Eye (tissue), 1 donor: Measurements from ENCODE around the gene C1orf232.

Source experiments
- DNase-seq: peaks from one replicate; pipeline ENCODE4 v3.0.0-alpha.2; 2015

C1orf232 gene

GRCh38 chr1:26156285-26157038 is 12.3 kb downstream of the C1orf232 start:
- DNase-seq: peak; percentile 61

- peak; percentile 38 for DNase-seq
These were observed 13.1 kb downstream of the C1orf232 start for GRCh38 chr1:26155370-26156284.

GRCh38 chr1:26154750-26155149 is 14.0 kb downstream of the C1orf232 start:
- DNase-seq: peak; percentile 63

DNA sequence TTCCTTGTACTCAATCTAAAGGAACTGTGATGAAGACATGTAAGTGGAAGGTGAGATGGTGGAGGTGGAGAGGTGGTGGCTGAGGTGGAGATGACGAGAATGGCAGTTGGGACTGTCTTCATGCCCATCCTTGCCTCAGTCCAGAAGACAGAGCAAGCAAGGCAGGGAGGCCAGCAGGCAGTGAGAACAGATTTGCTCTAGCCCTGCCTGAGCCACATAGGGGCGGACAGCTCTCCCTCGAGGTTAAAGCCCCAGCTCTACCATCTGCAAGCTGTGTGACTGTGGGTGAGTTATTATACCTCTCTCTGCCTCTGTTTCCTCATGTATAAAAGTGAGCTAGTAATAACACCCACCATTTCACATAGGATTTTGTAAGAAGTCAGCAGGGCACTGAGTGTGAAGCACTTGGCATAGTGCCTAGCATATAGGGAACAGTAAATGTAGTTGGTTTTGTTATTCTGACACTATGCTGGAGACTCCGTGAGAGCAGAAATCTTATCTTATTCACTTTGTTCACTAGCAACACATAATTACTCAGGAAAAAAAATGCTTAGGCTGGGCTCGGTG is 14.7 kb downstream of the C1orf232 start:
- no peak for DNase-seq

DNA sequence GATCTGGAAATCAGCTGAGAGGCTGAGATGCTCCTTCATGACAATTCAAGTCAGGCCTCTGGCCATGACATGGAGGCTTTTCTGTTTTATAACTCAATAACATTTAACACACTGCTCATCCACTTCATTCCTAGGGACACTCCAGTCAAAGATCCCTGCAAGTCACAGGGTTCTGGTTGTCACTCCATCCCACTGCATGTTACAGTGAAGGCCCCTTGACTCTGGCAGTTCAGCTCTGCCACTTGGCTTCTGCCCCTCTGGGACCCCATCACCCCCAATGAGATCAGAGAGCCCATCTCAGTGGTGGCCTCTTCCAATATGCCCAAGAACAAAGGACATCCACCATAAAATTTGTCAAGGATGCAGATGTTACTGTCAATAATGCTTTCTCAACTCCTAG is 19.9 kb downstream of the C1orf232 start:
- no peak for DNase-seq

DNA sequence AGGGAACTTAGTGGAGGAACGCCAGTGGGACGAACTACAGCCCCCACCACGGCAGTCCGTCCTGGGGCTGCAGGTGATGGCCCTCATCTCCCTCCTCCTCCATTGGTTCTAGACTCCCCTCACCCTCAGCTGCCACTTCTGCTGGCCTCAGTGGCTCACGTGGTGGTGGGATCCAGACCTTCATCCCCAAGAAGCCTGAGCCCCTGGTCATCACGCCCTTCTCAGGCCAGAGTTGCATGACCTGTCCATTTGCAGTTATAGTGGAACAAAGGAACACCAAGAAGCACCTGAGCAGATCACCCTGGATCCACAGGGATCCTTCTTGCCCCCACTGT is 22.8 kb downstream of the C1orf232 start:
- DNase-seq: no peak

DNA sequence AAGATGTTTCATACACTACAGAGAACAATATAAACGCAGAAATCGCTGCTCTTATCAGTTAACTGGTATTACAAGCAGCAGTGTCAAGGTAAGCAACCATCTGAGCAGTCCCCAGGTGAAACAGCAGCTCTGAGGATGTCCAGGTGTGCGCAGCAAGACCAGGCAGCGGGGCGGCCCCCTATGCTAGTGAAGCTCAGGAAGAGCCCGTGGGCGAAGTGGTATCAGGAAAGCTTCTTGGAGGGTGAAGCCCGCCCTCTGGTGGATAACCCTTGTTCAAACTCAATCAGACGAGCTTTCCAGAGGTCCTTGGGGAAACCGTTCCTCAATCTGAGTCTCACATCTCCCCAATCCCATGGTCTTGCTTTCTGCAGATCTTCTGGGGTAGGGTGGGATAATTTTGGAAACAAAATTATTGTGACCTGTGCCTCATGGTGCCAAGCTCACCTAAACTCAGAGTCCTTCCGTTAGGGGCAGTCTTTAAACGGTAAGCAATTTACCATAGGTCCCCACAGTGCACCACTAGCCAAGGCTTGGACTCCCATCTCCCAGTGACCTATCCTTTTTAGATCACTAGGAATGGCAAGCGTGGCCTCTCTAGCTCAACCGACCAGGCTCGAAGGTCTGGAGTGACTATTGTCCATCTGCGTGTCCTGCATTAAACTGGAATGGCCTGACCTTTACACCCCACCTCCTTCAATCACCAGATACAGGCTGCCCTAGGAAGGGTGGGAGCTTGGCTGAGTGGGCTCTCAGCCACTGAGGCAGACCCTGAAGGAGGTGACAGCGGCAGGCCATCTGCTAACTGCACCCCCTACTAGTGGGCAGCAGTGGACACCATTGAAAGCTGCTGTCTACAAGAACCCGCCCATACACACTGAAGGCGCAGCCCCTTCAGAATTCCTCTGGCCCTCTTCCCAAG is 23.5 kb downstream of the C1orf232 start:
- peak; percentile 92 for DNase-seq

GRCh38 chr1:26142159-26142558 is 26.6 kb downstream of the C1orf232 start:
- no peak for DNase-seq

- DNase-seq: no peak
These were observed 29.7 kb downstream of the C1orf232 start for GRCh38 chr1:26138974-26139558.

GRCh38 chr1:26134466-26134865 is 34.3 kb downstream of the C1orf232 start:
- no peak for DNase-seq

GRCh38 chr1:26132834-26133167 is 36.0 kb downstream of the C1orf232 start:
- no peak for DNase-seq

GRCh38 chr1:26132128-26132833 is 36.5 kb downstream of the C1orf232 start:
- no peak for DNase-seq

DNA sequence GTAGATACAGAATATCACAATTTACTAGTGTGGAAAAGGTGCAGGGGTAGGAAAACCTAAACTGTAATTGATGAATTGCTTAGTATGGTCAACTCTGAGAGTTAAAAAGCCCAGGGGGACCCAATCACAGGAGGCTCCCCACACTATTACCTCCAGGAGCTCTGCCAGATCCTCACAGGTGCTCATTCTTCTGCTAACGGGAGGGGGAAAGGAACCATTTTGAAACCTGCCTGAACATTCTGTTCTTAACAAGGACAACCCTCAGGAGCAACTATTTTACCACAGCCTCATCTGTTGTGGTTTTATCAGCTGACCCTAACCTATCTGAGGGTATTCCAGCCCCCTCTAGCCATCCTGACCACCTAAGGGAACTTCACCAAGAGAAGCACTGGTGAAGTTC is 38.1 kb downstream of the C1orf232 start:
- no peak for DNase-seq

- DNase-seq: no peak
These were observed 39.0 kb downstream of the C1orf232 start for GRCh38 chr1:26129778-26130177.

DNA sequence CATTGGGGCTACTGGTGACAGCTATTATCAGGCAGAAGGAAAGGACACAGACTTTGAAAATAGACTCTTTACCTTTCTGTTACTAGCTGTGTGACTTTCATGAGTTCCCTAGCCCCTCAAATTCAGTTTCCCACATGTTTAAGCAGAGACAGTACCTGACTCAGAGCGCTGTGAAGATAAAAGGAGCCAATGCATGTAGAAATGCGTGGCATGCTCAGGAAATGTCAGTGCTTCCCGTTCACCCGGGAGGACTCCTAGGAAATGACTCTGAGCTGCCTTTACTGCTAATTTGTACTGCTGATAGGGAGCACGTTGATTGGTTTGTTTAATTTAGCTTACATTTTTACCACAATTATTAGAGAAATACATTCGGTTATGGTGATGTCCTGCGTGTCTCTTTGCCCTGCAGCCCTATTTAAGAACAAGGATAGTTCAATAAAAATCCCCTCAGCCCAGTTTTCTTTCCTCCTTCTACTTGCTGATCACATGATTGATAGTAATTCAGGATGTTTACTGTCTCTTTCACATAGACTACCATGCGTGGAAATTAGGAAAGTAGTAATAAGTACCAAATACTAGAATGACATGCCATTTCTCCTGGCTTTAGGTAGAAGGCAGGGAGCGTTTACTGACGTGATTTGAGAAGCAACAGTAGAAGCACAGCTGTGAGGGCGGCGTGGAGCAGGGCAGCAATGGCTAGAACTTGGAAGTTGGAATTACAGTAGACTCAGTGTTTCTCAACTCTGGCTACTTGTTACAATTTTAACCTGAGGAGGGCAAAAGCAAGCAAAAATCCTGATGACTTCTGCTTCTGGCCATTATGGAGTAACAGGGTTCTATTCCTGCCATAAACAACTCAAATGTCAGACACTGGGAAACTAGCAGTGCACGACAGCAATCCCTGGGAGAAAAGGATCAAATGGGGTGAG is 41.3 kb downstream of the C1orf232 start:
- no peak for DNase-seq

DNA sequence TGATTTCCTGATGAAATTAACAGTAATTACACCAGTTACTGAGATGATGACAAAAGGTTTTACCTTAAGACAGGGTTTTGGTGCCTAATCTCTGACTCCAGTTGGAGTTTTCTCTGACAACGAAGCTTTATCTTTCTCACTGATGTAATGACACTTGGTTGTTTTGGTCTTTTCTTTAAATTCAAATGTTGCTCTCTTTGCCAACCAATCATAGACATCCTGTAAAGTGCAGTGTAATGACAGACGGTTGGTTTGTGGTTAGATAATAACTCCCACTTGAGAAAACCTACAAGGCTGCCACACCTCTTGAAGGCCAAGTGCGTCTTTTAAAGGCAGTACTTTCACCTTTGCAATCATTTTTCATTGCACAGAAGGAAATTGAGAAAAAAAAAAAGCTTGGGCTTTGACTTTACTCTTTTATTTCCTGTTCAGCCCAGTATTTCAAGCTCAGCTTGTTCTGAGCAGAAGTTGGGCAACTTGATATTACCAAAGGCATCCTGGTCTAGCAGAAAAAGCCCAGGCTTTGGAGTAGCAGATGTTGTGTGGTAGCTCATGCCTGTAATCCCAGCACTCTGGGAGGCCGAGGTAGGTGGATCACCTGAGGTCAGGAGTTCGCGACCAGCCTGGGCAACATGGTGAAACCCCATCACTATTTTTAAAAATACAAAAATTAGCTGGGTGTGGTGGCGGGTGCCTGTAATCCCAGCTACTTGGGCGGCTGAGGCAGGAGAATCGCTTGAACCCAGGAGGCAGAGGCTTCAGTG is 42.3 kb downstream of the C1orf232 start:
- DNase-seq: no peak

DNA sequence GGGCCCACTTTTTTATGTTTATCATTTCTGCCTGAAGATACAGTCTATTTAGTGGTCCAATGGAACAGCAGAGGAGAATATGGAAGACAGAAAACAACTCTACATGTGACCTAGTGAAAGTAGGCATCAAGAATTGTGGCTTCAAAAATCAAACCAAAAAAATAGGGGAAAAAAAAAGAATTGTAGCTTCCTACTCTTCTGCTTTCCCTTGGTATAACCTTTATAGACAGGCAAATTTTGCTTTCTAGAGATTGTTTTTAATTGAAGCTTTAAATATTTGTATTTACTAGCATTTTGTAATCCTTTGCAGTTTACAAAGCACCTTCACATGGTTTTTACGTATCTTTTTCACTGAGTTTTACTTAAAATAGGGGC is 42.8 kb downstream of the C1orf232 start:
- no peak for DNase-seq

GRCh38 chr1:26125382-26125781 is 43.4 kb downstream of the C1orf232 start:
- DNase-seq: no peak

DNA sequence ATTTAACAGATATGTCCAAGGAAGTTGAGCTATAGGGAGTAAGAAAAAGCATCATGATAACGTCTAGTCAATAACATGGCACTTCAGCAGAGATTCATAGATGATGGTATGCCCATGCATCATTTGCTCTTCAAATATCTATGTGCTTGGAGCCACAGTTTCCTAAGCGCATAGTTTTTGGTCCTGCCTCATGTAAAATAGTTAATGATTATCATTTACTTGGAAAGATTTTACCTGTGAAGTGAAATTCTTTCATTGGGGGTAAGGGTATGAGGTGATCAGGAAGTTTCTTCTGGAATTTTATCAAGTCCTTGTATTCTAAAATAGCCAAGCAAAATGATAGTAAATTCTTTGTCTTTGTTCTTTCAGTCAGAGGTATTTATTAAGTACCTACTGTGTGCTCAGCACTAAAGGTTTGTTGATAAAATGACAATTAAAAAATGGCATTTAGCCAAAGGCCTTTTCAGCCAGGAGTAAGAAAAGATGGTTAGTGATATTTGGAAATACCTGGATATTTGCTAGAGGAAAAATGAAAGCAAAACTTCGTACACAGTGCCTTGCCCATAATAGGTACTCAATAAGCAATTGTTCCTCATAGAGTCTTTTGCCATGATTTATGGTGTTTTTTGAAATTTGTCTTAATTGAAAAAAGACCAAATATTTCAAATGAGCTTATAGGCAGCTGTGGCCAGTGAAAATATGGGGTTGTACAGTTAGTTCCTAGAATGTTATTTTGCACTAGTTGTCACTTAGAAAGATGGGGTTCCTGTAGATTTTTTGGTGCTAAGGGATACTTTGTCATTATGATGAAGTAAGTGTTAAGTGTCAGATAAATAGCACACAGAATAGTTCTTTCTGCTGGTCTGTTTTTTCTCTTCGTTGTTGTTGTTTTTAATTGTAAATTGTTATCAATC is 44.1 kb downstream of the C1orf232 start:
- DNase-seq: no peak
